H1 (cell line): ENCODE results near the gene PIK3R4. TPM values are rescaled to one million over a fixed set of nuclear protein-coding genes. Genes with fewer than 3 reads are reported as not detected.

Experiments used
- CTCF ChIA-PET: fragments of 300-600 bp; sonication (Branson Sonifier 250); formaldehyde crosslinking; loops from one replicate; lab custom pipeline; 2021; ENCODE audit not compliant: partially characterized antibody; lab: Charles Lee
- POLR2A ChIA-PET: fragments of 300-600 bp; sonication (Branson Sonifier 250); formaldehyde crosslinking; loops from one replicate; lab custom pipeline; 2021; ENCODE audit warnings: inconsistent platforms; ENCODE audit not compliant: partially characterized antibody; lab: Charles Lee
- DNase-seq, 2 experiments: peaks; one replicate each; pipeline versions ENCODE4 v3.0.0 to v3.0.0-alpha.2; 2010 to 2022; ENCODE audit warnings: low spot score in 2 of 2, low read depth in 1 of 2, mixed read lengths in 1 of 2
- FAIRE-seq: peaks from 2 replicates; lab custom pipeline; 2011; peaks lifted over from hg19 to GRCh38; lab: Jason Lieb, UNC
- H2AFZ ChIP-seq: 2 replicates; pipeline ENCODE4 v1.8.1; 2012; ENCODE audit warnings: low read length, inconsistent platforms
- H2AK5ac ChIP-seq: 2 replicates; pipeline ENCODE4 v1.6.1; 2013; ENCODE audit warnings: low read depth, low read length
- H2BK120ac ChIP-seq: replicated peaks from 2 replicates; pipeline ENCODE3; 2013; ENCODE audit warnings: low read depth, low read length, inconsistent platforms
- H2BK12ac ChIP-seq: 2 replicates; pipeline ENCODE4 v1.6.1; 2013; ENCODE audit warnings: low read depth, low read length
- H2BK15ac ChIP-seq: 2 replicates; pipeline ENCODE4 v1.6.1; 2013; ENCODE audit warnings: low read length
- H2BK20ac ChIP-seq: 2 replicates; pipeline ENCODE4 v1.6.1; 2013; ENCODE audit warnings: low read length
- H2BK5ac ChIP-seq: 2 replicates; pipeline ENCODE4 v1.6.1; 2013; ENCODE audit warnings: low read depth, low read length
- H3K14ac ChIP-seq: 2 replicates; pipeline ENCODE4 v1.6.1; 2013; ENCODE audit warnings: inconsistent platforms; ENCODE audit not compliant: insufficient read length
- H3K18ac ChIP-seq: 2 replicates; pipeline ENCODE4 v1.6.1; 2013; ENCODE audit warnings: low read length; ENCODE audit errors: extremely low read depth
- H3K23ac ChIP-seq: 2 replicates; pipeline ENCODE4 v1.6.1; 2013; ENCODE audit warnings: inconsistent platforms; ENCODE audit not compliant: insufficient read length
- H3K23me2 ChIP-seq: 2 replicates; pipeline ENCODE4 v1.6.1; 2013; ENCODE audit warnings: low read depth, low read length
- H3K27ac ChIP-seq: 2 replicates; pipeline ENCODE4 v1.6.1; 2011; ENCODE audit warnings: low read depth, low read length, inconsistent platforms
- H3K27me3 ChIP-seq, 4 experiments: replicated peaks in 1 of 4; 1 replicate in 1 of 4; 2 replicates in 3 of 4; pipeline versions ENCODE4 v1.6.1 to v1.8.1; 2011 to 2013; ENCODE audit warnings: low read length in 3 of 4, mild to moderate bottlenecking in 3 of 4, inconsistent platforms in 2 of 4, mixed read lengths in 2 of 4, moderate library complexity in 1 of 4; ENCODE audit not compliant: control insufficient read depth in 3 of 4, insufficient read depth in 3 of 4; ENCODE audit errors: extremely low read depth in 1 of 4
- H3K36me3 ChIP-seq, 4 experiments: 2 replicates each; pipeline versions ENCODE4 v1.6.1 to v1.8.1; 2011 to 2013; ENCODE audit warnings: mild to moderate bottlenecking in 4 of 4, low read length in 3 of 4, moderate library complexity in 2 of 4, control low read depth in 1 of 4, inconsistent platforms in 1 of 4; ENCODE audit not compliant: insufficient read depth in 4 of 4, control insufficient read depth in 2 of 4
- H3K4ac ChIP-seq: replicated peaks from 2 replicates; pipeline ENCODE3; 2013; ENCODE audit warnings: low read length, low read depth, mixed read lengths, inconsistent platforms; ENCODE audit not compliant: insufficient read length
- H3K4me1 ChIP-seq, 4 experiments: replicated peaks in 1 of 4; 1 replicate in 1 of 4; 2 replicates in 3 of 4; pipeline versions ENCODE4 v1.6.1 to v1.8.1; 2011 to 2013; ENCODE audit warnings: low read length in 3 of 4, inconsistent platforms in 2 of 4, mixed read lengths in 1 of 4; ENCODE audit not compliant: insufficient read depth in 4 of 4, control insufficient read depth in 3 of 4
- H3K4me2 ChIP-seq, 2 experiments: 2 replicates each; pipeline versions ENCODE4 v1.6.1 to v1.8.1; 2011 to 2013; ENCODE audit warnings: low read depth in 2 of 2, low read length in 2 of 2, control low read depth in 1 of 2, inconsistent platforms in 1 of 2, mild to moderate bottlenecking in 1 of 2; ENCODE audit not compliant: insufficient read depth in 1 of 2
- H3K4me3 ChIP-seq, 4 experiments: fragments of 200-600, 300-600 bp in 1 of 4; sonication (generic), shearing (Covaris generic), sonication (Bioruptor Twin) in 1 of 4; 2 replicates each; pipeline versions ENCODE4 v1.5.1 to v1.8.1; 2011 to 2016; ENCODE audit warnings: low read length in 4 of 4, low read depth in 3 of 4, control low read depth in 2 of 4, inconsistent platforms in 2 of 4, mild to moderate bottlenecking in 2 of 4, mixed read lengths in 1 of 4, moderate library complexity in 1 of 4; ENCODE audit not compliant: insufficient read depth in 2 of 4; ENCODE audit errors: extremely low read depth in 1 of 4
- H3K56ac ChIP-seq: replicated peaks from 2 replicates; pipeline ENCODE3; 2013; ENCODE audit warnings: low read depth, mild to moderate bottlenecking, mixed read lengths, low read length, inconsistent platforms; ENCODE audit not compliant: insufficient read length
- H3K79me1 ChIP-seq: 2 replicates; pipeline ENCODE4 v1.6.1; 2013; ENCODE audit warnings: low read depth, low read length, control low read depth
- H3K79me2 ChIP-seq, 2 experiments: 2 replicates each; pipeline versions ENCODE4 v1.6.1 to v1.8.1; 2012 to 2013; ENCODE audit warnings: low read length in 2 of 2, mild to moderate bottlenecking in 2 of 2, inconsistent platforms in 1 of 2; ENCODE audit not compliant: insufficient read depth in 2 of 2, control insufficient read depth in 1 of 2
- H3K9ac ChIP-seq, 4 experiments: replicated peaks in 1 of 4; 1 replicate in 1 of 4; 2 replicates in 3 of 4; pipeline versions ENCODE4 v1.6.1 to v1.8.1; 2011 to 2013; ENCODE audit warnings: low read depth in 3 of 4, low read length in 3 of 4, control low read depth in 2 of 4, mild to moderate bottlenecking in 2 of 4, moderate library complexity in 2 of 4, inconsistent platforms in 1 of 4; ENCODE audit errors: extremely low read depth in 1 of 4
- H3K9me3 ChIP-seq, 2 experiments: 2 replicates each; pipeline versions ENCODE4 v1.6.1 to v1.8.1; 2012 to 2013; ENCODE audit warnings: mild to moderate bottlenecking in 2 of 2, moderate library complexity in 2 of 2, control low read depth in 1 of 2, inconsistent platforms in 1 of 2, low read depth in 1 of 2, low read length in 1 of 2, mixed read lengths in 1 of 2; ENCODE audit not compliant: insufficient read depth in 2 of 2
- H4K20me1 ChIP-seq, 2 experiments: replicated peaks in 1 of 2; 2 replicates each; pipeline versions ENCODE3 to v1.8.1; 2011 to 2013; ENCODE audit warnings: inconsistent platforms in 2 of 2, low read length in 2 of 2, mild to moderate bottlenecking in 1 of 2; ENCODE audit not compliant: insufficient read depth in 2 of 2, control insufficient read depth in 1 of 2
- H4K5ac ChIP-seq: 2 replicates; pipeline ENCODE4 v1.6.1; 2013; ENCODE audit warnings: low read length, low read depth, mixed read lengths, inconsistent platforms; ENCODE audit not compliant: insufficient read length
- H4K8ac ChIP-seq: 2 replicates; pipeline ENCODE4 v1.8.0; 2013; ENCODE audit warnings: mild to moderate bottlenecking, moderate library complexity, low read length, inconsistent platforms; ENCODE audit not compliant: insufficient read depth; ENCODE audit errors: extremely low read depth
- H4K91ac ChIP-seq: replicated peaks from 2 replicates; pipeline ENCODE3; 2013; ENCODE audit warnings: low read length, mixed read lengths, inconsistent platforms; ENCODE audit not compliant: insufficient read length
- CREB1 ChIP-seq: IDR thresholded peaks from 2 replicates; pipeline ENCODE4 v1.6.1; 2012; ENCODE audit warnings: inconsistent platforms
- EZH2 ChIP-seq: fragments of 200-600 bp; sonication (generic); IDR thresholded peaks from 2 replicates; pipeline ENCODE4 v1.7.1; 2012; ENCODE audit warnings: low read depth, mild to moderate bottlenecking, moderate library complexity, low read length, inconsistent platforms; ENCODE audit not compliant: severe bottlenecking
- HDAC2 ChIP-seq, 2 experiments: fragments of 300-600 bp in 1 of 2; sonication (generic) in 1 of 2; IDR thresholded peaks; 2 replicates each; pipeline ENCODE4 v1.6.1; 2011 to 2012; ENCODE audit warnings: low read depth in 2 of 2, low read length in 2 of 2, mild to moderate bottlenecking in 2 of 2, moderate library complexity in 2 of 2, borderline replicate concordance in 1 of 2, inconsistent platforms in 1 of 2
- JUN ChIP-seq: IDR thresholded peaks from 2 replicates; pipeline ENCODE4 v1.6.1; 2011; ENCODE audit warnings: low read depth, mild to moderate bottlenecking, improper control_type of control experiment, low read length
- PHF8 ChIP-seq: fragments of 200-600 bp; sonication (generic); conservative IDR thresholded peaks from 2 replicates; pipeline ENCODE4 v1.7.1; 2012; ENCODE audit warnings: low read depth, mild to moderate bottlenecking, inconsistent platforms, low read length, moderate library complexity
- RBBP5 ChIP-seq: IDR thresholded peaks from 2 replicates; pipeline ENCODE4 v1.7.1; 2012; ENCODE audit warnings: low read depth, mild to moderate bottlenecking, inconsistent platforms, low read length, moderate library complexity, borderline replicate concordance
- SIN3A ChIP-seq, 2 experiments: IDR thresholded peaks in 1 of 2; conservative IDR thresholded peaks in 1 of 2; 2 replicates each; pipeline ENCODE4 v1.6.1; 2011 to 2012; ENCODE audit warnings: low read length in 2 of 2, improper control_type of control experiment in 1 of 2, low read depth in 1 of 2, mild to moderate bottlenecking in 1 of 2
- SIRT6 ChIP-seq: IDR thresholded peaks from one replicate; pipeline ENCODE4 v1.7.1; 2012; ENCODE audit warnings: low read length, inconsistent platforms
- TAF7 ChIP-seq: optimal IDR thresholded peaks from 2 replicates; pipeline ENCODE3; 2011; ENCODE audit warnings: low read depth, mild to moderate bottlenecking, inconsistent platforms, low read length, moderate library complexity, borderline replicate concordance
- WGBS, 2 experiments: shearing (Covaris generic) in 1 of 2; methylation state at CpG; one replicate each; pipeline versions ENCODE4 v1.1.6 to v1.1.7; 2013 to 2015; ENCODE audit warnings: low lambda C conversion rate in 2 of 2, mixed read lengths in 2 of 2, inconsistent platforms in 1 of 2, low coverage in 1 of 2, missing lambda C conversion rate in 1 of 2; ENCODE audit not compliant: insufficient replicate concordance in 2 of 2, insufficient coverage in 1 of 2, insufficient read length in 1 of 2; ENCODE audit errors: extremely low coverage in 1 of 2, missing lambda C conversion rate in 1 of 2; 5-methylcytosine and 5-hydroxymethylcytosine counted together
- polyA plus RNA-seq, 7 experiments: library from polyadenylated mRNA; depleted of rRNA in 3 of 7; stranded (reverse) in 5 of 7; unstranded in 2 of 7; fragments of >200 nt in 5 of 7; fragments of 200-250 nt in 2 of 7; gene quantifications; 1 replicate in 5 of 7; 2 replicates in 1 of 7; 4 replicates in 1 of 7; pipeline versions ENCODE4 v1.2.1 to v1.2.3, GENCODE V29; 2011 to 2013; ENCODE audit warnings: missing spikeins in 2 of 7, mixed read lengths in 2 of 7
- total RNA-seq: library from RNA; stranded (reverse); fragmentation: NEBNext Ultra II Directional; extraction: Animal tissue kit (Norgen Biotek cat#: 25700); gene quantifications from 2 replicates; pipeline ENCODE4 v1.2.1, GENCODE V29; 2021
- TF ChIP-seq, protein P1 (sequence below): IDR thresholded peaks from 2 replicates; pipeline ENCODE4 v1.6.1; 2011; ENCODE audit warnings: low read depth, mild to moderate bottlenecking, low read length; ENCODE audit not compliant: insufficient read depth

PIK3R4 gene
- total and polyA plus RNA-seq, 2 of the 8 experiments (the other 6 are each of a cell fraction or from before 2014, with no cell fraction given) = 43.8 to 87.4 TPM

- no peaks in the 10 kb centered on the region for H3K79me1 ChIP-seq
- no peak overlapping the region for H4K8ac ChIP-seq
- no peak overlapping the region for H3K56ac ChIP-seq
- H3K79me2 ChIP-seq = no peaks in the 10 kb centered on the region
- no peaks in the 10 kb centered on the region for H3K9me3 ChIP-seq
- H4K91ac ChIP-seq = no peak overlapping the region
- no peak overlapping the region for H3K18ac ChIP-seq
- H2BK20ac ChIP-seq = no peak overlapping the region
- no peak for DNase-seq
- H3K27me3 ChIP-seq = no peaks in the 10 kb centered on the region
- no peak overlapping the region for H3K27ac ChIP-seq
- no peak overlapping the region for H2AK5ac ChIP-seq
- WGBS, 2 experiments = 88% methylated on average over 1 of the region's 1 CpG; no CpG with 5 or more reads in 1 of the 2 experiments
- no peak overlapping the region for H2BK15ac ChIP-seq
- H2BK5ac ChIP-seq = no peak overlapping the region
- TF ChIP-seq, protein P1, sequence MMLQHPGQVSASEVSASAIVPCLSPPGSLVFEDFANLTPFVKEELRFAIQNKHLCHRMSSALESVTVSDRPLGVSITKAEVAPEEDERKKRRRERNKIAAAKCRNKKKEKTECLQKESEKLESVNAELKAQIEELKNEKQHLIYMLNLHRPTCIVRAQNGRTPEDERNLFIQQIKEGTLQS = no peak
- TF ChIP-seq TAF7 (no peak), SIN3A (conservative IDR thresholded peaks at IDR 0.05 in 1 of 2, IDR thresholded peaks at IDR 0.05 in 1 of 2; ENCODE audit: low read depth in 1 of 2, low read length in 2 of 2) (no peak), CREB1 (no peak), JUN (no peak), EZH2 (no peak), RBBP5 (no peak), HDAC2 (IDR thresholded peaks at IDR 0.05; ENCODE audit: borderline replicate concordance in 1 of 2, low read depth in 2 of 2, low read length in 2 of 2) (no peak), PHF8 (no peak), SIRT6 (no peak)
- no peak overlapping the region for H3K9ac ChIP-seq
- CTCF ChIA-PET = no interaction called here
- no peaks in the 10 kb centered on the region for H3K23me2 ChIP-seq
- no peaks in the 10 kb centered on the region for H3K36me3 ChIP-seq
- POLR2A ChIA-PET = no interaction called here
- H4K5ac ChIP-seq = no peak overlapping the region
- H2BK120ac ChIP-seq = no peak overlapping the region
- H3K4ac ChIP-seq = no peak overlapping the region
- no peak overlapping the region for H3K4me2 ChIP-seq
- FAIRE-seq = no peak
- no peak overlapping the region for H3K23ac ChIP-seq
- H3K4me3 ChIP-seq = no peak overlapping the region
- H3K14ac ChIP-seq = no peak overlapping the region
- H2BK12ac ChIP-seq = no peak overlapping the region
- H3K4me1 ChIP-seq = no peaks in the 10 kb centered on the region
- H4K20me1 ChIP-seq = no peaks in the 10 kb centered on the region
- H2AFZ ChIP-seq = peak overlapping the region; percentile 73; the same call in 1 of the 2 replicates
Observed at GRCh38 chr3:130779031-130779430, 32.4 kb upstream of the PIK3R4 start.
